TTC549 (cell line): ENCODE data around the gene OR7C2.
"Not testable (repeated sequence)": the region's sequence is repeated elsewhere in the genome, so short reads cannot be mapped to it uniquely, and the experiment has no call there.

Experiments
- FAIRE-seq: peaks from 2 replicates; lab custom pipeline; 2012; peaks lifted over from hg19 to GRCh38; lab: Jason Lieb, UNC

OR7C2 gene

GRCh38 chr19:14941189-14941588 is at the start of gene OR7C2:
TSS of gene OR7C2 (plus strand) at chr19:14941489. CDS start at chr19:14941489, 0 bp downstream.
- FAIRE-seq, result no peak

DNA sequence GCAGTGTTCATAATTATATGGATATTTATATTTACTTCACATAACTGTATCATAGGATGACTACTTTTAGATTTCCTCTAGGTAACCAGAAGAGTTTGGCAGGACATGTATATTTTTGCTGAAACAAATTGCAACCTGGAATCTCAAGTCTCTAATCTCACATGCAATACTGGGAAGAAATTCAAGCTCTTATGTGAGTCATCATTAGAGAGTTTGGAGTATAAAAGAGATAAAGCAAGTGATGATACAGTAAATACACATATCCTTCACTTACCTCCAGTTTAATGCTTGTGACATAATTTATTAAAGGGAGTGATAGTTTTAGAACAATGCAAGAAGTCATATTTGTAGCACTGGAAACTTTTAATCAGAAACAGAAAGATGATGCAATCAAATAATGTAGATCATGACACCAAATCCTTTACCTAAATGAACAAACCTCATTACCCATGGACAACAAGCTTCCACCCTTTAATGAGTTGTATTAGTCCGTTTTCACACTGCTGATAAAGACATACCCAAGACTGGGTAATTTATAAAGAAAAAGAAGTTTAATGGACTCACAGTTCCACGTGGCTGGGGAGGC is 39.5 kb upstream of the OR7C2 start:
- no peak for FAIRE-seq

DNA sequence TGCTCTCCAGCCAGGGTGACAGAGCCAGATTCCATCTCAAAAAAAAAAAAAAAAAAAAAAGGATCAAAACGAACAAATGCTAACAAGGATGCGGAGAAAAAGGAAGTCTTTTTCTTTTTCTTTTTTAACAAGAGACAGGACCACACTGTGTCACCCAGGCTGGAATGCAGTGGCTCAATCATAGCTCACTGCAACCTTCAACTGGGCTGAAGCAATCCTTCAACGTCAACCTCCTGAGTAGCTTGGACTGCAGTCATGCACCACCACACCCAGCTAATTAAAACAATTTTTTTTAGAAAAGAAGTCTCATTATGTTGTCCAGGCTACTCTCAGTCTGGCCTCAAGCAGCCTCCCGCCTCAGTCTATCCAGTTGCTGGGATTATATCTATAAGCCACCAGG is 34.6 kb upstream of the OR7C2 start:
- no peak for FAIRE-seq

- no peak for FAIRE-seq
Observed at GRCh38 chr19:14915116-14915515, 26.2 kb upstream of the OR7C2 start.

DNA sequence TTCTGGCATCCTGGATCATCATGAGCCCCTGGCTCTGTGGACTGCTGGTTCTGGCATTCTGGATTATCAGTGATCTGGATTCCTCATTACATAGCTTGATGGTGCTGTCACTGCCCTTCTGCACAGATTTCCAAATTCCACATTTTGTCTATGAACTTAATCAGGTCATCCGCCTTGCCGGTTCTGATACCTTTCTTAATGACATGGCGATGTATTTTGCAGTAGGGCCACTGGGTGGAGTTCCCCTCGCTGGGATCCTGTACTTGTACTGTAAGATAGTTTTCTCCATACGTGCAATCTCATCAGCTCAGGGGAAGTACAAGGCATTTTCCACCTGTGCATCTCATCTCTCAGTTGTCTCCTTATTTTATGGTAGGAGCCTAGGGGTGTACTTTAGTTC is 24.4 kb upstream of the OR7C2 start:
- FAIRE-seq, result no peak

GRCh38 chr19:14933506-14933905 is 7.8 kb upstream of the OR7C2 start:
- FAIRE-seq, result no peak

- FAIRE-seq, result no peak
Observed at GRCh38 chr19:14940266-14940665, 1.0 kb upstream of the OR7C2 start.

DNA sequence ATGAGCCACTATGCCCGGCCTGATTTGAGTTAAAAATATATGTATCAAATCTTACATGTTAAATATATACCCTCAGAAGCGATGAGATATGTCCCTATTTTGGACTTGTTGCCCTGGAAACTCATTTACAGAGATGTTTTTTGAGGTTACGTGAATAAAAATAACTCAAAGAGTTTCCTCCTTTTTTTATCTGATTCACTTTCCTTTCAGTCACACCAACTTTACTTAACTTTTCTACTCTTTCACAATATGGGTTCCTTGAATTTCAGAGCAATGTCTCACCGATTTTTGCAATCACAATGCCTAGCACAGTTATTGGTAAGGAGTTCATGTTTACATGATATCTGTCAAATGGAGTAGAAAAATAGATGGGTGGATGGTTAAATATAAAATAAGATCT is 2.3 kb downstream of the OR7C2 start:
- FAIRE-seq, result no peak

GRCh38 chr19:14944456-14944855 is 3.2 kb downstream of the OR7C2 start:
- no peak for FAIRE-seq

GRCh38 chr19:14949413-14949812 is 8.1 kb downstream of the OR7C2 start:
- not testable (repeated sequence) for FAIRE-seq

- FAIRE-seq, result no peak
Observed at GRCh38 chr19:14949876-14950275, 8.6 kb downstream of the OR7C2 start.

DNA sequence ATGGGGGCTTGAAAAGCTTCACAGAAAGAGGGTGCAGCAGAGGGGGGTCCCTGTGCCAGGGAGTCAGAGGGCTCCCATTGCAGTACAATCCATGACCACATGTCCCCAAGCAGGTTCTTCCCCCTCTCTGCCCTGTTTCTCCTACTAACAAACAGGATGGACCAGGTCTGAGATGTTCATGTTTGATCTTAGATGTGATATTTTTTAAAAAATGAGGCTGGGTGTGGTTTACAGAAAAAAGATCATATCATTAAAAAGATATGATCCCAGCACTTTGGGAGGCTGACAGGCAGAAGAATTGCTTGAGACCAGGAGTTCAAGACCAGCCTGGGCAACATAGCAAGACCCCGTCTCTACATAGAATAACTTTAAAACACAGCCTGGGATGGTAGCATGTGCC is 9.1 kb downstream of the OR7C2 start:
- FAIRE-seq, result no peak

DNA sequence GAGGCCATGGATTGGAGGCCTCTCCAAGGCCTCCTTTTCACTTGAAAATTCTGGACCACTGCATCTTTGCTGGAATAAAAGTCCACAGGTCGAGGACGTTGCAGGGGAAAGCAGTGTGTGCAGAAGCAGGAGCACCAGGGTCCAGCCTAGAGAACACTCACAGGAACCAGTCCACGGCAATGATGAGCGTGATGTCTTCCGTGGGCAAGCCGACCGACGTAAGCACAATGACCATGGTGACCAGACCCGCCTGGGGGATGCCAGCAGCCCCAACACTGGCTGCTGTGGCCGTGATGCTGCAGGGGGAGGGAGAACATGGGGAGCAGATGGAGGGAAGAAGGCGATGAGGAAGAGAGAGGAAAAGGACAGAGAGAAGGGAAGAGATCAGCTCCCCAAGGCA is 11.5 kb downstream of the OR7C2 start:
- no peak for FAIRE-seq

DNA sequence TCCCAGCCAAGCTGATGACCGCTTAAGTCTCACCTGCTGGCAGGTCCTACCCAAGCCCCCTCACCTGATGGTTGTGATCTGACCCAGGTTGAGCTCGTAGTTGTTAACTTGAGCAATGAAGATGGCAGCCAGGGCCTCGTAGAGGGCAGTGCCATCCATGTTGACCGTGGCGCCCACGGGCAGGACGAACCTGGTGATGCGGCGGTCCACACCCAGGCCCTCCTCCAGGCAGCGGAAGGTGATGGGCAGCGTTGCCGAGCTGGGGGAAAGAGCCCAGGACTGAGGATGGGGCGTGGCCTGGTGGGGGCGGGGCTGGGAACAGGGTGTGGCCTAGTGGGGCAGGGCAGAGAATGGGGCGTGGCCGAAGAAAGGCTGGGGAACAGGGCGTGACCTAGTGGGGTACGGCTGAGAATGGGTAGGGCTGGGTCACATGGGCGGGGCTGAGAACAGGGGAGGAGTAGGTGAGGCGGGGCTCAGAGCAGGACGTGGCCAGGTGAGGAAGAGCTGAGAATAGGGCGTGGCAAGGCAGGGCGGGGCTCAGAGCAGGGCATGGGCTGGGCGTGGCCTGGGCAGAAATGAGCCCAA is 12.9 kb downstream of the OR7C2 start:
- FAIRE-seq, result no peak

- no peak for FAIRE-seq
Observed at GRCh38 chr19:14957464-14957863, 16.2 kb downstream of the OR7C2 start.

GRCh38 chr19:14959263-14959662 is 18.0 kb downstream of the OR7C2 start:
- no peak for FAIRE-seq

DNA sequence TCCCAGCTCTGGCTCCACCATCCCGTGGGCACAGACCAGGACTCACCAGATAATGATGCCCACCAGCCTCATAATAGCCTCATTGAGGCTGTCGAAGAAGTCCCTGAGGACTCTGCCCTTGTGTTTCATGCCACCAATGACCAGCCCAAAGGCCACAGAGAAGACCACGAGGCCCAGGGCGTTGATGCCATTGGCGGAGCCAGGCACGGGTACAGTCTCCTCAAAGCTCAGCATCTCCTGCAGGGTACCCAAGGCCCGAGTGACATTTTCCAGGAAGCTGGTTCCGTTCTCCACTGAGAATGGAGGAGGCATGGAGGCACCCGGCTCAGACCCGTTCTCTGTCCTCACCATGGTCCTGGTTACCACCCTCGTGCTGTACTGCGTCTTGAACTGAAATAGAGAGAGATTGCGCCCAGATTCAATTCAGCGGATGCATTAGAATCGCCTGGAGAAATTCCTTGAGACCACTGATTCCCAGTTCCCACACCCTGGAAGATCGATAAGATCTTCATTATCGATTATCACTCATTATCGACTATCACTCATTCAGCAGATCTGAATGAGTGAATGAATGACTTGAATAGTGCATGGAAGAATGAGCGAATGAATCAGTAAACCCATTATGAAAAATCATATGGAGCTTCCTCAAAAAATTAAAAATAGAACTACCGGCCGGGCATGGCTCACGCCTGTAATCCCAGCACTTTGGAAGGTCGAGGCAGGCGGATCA is 20.8 kb downstream of the OR7C2 start:
- FAIRE-seq, result no peak

DNA sequence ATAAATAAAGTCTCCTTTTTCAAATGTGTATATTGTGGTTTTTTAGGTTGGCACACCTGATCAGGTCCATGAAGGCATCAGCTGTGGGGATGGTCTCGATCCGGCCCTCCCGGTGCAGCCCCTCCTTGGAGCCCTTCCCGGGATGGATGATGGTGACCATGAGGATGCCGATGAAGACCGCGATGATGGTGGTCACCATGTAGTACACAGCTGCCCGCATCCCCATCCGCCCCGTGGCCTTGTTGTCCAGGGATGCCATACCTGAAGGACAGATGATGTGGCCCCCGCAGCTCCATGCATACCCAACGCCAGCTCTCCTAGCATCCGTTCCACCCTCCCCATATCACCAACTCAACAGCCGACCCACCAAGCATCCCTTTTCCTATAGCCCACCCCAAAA is 27.0 kb downstream of the OR7C2 start:
- FAIRE-seq, result no peak

DNA sequence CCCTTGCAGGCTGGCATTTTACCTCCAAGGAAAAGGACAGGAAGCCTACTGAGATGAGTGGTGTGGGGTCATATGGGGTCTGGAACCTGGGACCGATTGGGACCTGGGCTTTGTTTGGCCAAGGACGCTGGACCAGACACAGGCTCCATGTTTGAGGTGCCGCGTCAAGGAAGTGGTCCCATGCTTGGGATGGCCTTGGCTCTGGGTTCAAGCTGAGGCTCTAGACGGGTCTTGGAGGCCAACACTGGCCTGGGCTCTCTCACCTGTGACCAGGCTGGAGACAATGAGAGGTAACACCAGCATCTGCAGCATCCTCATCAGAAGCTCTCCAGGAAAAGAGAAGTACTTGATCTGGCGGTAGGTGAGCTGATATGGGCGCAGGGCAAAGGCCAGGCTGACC is 30.2 kb downstream of the OR7C2 start:
- no peak for FAIRE-seq

DNA sequence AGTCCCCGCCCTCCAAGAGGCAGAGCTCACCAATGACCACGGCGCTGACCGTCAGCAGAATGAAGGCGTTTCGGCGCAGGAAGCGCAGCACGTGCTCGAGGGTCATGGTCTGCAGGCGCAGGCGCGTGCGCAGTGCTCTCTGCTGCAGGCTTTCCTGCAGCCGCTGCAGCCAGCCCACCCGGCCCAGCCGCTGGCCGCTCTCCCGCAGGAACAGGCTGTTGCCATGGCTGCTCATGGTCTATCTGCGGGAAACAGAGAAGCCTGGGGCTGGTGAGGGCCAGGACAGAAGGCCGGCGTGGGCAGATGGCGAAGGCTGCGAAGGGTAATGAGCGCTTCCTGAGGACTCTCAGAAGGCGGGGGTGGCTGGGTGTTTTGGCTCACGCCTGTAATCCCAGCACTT is 31.4 kb downstream of the OR7C2 start:
- no peak for FAIRE-seq

DNA sequence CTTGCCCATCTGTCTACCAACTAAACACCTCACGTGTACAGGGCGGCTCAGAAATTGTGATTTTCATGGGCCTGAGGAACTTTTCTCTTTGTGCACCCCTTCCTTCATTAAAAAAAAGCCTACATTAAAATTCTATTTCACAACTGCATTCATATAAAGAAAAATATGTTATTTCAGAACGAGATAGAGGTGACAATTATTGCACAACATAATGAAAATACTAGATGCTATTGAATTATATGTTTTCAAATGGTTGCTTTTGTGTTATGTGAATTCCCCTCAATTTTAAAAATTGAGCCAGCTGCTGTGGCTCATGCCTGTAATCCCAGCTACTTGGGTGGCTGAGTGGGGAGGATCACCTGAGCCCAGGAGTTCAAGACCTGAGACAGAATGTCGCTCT is 33.2 kb downstream of the OR7C2 start:
- FAIRE-seq, result no peak

DNA sequence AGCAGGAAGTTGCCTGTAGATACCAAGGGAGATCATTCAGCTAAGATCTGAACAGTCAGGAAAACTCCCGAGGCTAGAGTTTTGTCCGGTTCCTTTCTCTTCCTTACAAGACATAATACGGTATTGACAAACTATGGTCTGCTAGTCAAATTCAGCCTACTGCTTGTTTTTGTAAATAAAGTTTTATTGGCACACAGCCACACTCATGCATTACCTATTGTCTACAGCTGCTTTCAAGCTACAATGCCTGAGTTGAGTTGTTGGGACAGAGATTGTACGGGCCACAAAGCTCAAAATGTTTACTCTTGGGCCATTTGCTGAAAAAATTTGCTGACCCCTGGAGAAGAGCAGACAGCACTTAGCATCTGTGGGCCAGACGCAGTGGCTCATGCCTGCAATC is 35.8 kb downstream of the OR7C2 start:
- FAIRE-seq, result no peak

DNA sequence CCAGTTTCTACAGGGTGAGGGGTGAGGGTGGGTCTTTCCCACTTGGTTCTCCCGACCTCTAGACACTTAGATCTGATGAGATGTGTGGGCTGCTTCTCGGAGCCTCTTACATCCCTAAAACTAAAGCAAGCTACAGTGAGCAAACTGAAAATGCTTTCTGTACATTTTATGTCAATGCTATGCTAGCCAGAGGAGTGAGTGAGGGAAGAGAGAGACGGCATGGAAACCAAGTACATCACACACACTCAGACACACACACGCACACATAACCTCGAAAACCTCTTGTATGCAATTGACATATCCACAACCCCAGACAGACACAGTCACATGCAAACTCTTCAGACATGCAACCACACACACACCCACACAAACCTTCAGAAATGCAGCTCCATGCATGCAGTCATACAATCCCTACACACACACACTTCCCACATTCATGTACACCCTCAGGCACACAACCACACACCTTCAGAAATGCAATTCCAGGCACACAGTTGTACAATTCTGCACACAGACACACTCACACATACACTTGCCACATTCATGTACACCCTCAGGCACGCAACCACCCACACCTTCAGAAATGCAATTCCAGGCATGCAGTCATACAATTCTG is 37.0 kb downstream of the OR7C2 start:
- FAIRE-seq, result no peak
